Testis (tissue), 2 donors: Measurements from ENCODE around the gene ANXA2.

ENCODE experiments used
- POLR2A ChIP-seq: fragments of 450-650 bp; IDR thresholded peaks from one replicate; pipeline ENCODE4 v1.6.1; 2017; ENCODE audit warnings: antibody characterized with exemption, mild to moderate bottlenecking, moderate library complexity
- TF ChIP-seq, protein P1 (sequence below), 3 experiments: fragments of 450-650 bp in 2 of 3; fragments of 200-600 bp in 1 of 3; sonication (generic) in 1 of 3; IDR thresholded peaks; one replicate each; pipeline ENCODE4 v1.5.1; 2016 to 2019; ENCODE audit warnings: antibody characterized with exemption in 3 of 3, mild to moderate bottlenecking in 2 of 3, moderate library complexity in 1 of 3

GRCh38 chr15:60320365-60320764, 77.4 kb downstream of the ANXA2 start:
- TF ChIP-seq, protein P1, sequence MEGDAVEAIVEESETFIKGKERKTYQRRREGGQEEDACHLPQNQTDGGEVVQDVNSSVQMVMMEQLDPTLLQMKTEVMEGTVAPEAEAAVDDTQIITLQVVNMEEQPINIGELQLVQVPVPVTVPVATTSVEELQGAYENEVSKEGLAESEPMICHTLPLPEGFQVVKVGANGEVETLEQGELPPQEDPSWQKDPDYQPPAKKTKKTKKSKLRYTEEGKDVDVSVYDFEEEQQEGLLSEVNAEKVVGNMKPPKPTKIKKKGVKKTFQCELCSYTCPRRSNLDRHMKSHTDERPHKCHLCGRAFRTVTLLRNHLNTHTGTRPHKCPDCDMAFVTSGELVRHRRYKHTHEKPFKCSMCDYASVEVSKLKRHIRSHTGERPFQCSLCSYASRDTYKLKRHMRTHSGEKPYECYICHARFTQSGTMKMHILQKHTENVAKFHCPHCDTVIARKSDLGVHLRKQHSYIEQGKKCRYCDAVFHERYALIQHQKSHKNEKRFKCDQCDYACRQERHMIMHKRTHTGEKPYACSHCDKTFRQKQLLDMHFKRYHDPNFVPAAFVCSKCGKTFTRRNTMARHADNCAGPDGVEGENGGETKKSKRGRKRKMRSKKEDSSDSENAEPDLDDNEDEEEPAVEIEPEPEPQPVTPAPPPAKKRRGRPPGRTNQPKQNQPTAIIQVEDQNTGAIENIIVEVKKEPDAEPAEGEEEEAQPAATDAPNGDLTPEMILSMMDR (IDR thresholded peaks at IDR 0.05), result no peak
- no peak for TF ChIP-seq POLR2A
